Measurements from ENCODE around the gene BCL2L2. TPM values are rescaled to one million over a fixed set of nuclear protein-coding genes. Genes with fewer than 3 reads are reported as not detected.

BCL2L2 gene
- total and polyA plus RNA-seq, 2 of the 8 experiments (the other 6 are each of a cell fraction or from before 2014, with no cell fraction given): 9.3 to 13.8 TPM

DNA sequence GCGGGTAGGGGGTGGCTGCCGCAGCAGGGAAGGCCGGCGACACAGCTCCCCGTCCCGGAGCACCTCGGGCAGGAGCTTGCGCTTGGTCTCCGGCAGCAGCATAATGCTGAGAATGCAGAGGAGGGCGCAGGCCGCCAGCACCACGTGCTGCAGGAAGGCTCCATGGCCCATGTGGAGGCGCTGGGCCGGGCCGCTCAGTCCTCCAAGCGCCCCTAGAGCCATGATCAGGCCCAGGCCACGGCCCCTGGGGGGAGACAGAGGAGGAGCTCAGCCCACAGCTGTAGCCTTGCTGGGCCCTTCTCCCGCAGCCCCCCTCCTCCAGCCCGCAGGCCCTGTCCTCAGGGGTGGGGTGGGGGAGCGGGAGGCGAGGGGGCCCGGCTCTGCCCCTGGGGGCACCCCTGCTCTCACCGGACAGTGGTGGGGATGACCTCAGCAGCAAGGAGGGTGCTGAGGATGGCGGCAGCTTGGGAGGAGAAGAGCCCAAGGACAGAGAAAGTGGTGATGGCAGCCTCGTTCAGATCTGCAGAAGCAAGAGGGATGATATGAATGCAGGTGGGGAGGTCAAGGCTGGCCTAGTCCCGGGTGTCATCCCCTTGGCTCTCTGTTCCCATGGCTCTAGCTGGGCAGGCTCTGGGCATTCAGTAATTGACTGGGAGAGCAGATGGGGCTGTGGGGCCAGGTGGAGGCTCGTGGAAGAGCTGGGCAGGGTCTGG lies 40.2 kb downstream of the BCL2L2 start:
- Histone ChIP-seq H2BK15ac (ENCODE audit: low read length) (0 out of 2 replicates have a peak overlapping the region, but pooled peaks have one; percentile 10), H3K4me3 (ENCODE audit: extremely low read depth in 1 of 4, insufficient read depth in 2 of 4, low read depth in 3 of 4, low read length in 4 of 4) (no peak overlapping the region), H3K79me2 (ENCODE audit: control insufficient read depth in 1 of 2, insufficient read depth in 2 of 2, low read length in 2 of 2) (no peaks in the 10 kb centered on the region), H2BK5ac (ENCODE audit: low read depth, low read length) (no peak overlapping the region), H3K14ac (ENCODE audit: insufficient read length) (no peak overlapping the region), H3K4ac (replicated peaks; ENCODE audit: insufficient read length, low read depth, low read length) (no peak overlapping the region), H4K8ac (ENCODE audit: extremely low read depth, insufficient read depth, low read length) (peak overlapping the region; percentile 84; the same call in 1 of the 2 replicates), H3K23me2 (ENCODE audit: low read depth, low read length) (peaks cover 4% of the 10 kb centered on the region), H4K91ac (replicated peaks; ENCODE audit: insufficient read length, low read length) (no peak overlapping the region), H2BK120ac (replicated peaks; ENCODE audit: low read depth, low read length) (no peak overlapping the region), H2AFZ (ENCODE audit: low read length) (no peak overlapping the region), H4K20me1 (replicated peaks in 1 of 2; ENCODE audit: control insufficient read depth in 1 of 2, insufficient read depth in 2 of 2, low read length in 2 of 2) (peaks cover 0 to 3% of the 10 kb centered on the region in 2 experiments), H3K18ac (ENCODE audit: extremely low read depth, low read length) (no peak overlapping the region), H3K36me3 (ENCODE audit: control insufficient read depth in 2 of 4, insufficient read depth in 4 of 4, low read length in 3 of 4) (no peaks in the 10 kb centered on the region), H3K9me3 (ENCODE audit: insufficient read depth in 2 of 2, low read depth in 1 of 2, low read length in 1 of 2) (no peaks in the 10 kb centered on the region), H2BK20ac (ENCODE audit: low read length) (no peak overlapping the region), H3K4me2 (ENCODE audit: insufficient read depth in 1 of 2, low read depth in 2 of 2, low read length in 2 of 2) (no peak overlapping the region; a peak in 1 of 4 replicates), H3K4me1 (replicated peaks in 1 of 4; ENCODE audit: control insufficient read depth in 3 of 4, insufficient read depth in 4 of 4, low read length in 3 of 4) (peaks cover 0 to 7% (median 2%) of the 10 kb centered on the region in 4 experiments; a peak in 5 of 7 replicates), H3K23ac (ENCODE audit: insufficient read length) (no peak overlapping the region), H2BK12ac (ENCODE audit: low read depth, low read length) (peak overlapping the region; percentile 39; the same call in 1 of the 2 replicates), H4K5ac (ENCODE audit: insufficient read length, low read depth, low read length) (no peak overlapping the region), H3K27me3 (replicated peaks in 1 of 4; ENCODE audit: control insufficient read depth in 3 of 4, extremely low read depth in 1 of 4, insufficient read depth in 3 of 4, low read length in 3 of 4) (peaks cover 0 to 11% (median 3%) of the 10 kb centered on the region in 4 experiments; a peak in 6 of 7 replicates), H3K9ac (replicated peaks in 1 of 4; ENCODE audit: extremely low read depth in 1 of 4, low read depth in 3 of 4, low read length in 3 of 4) (no peak overlapping the region), H3K79me1 (ENCODE audit: low read depth, low read length) (no peaks in the 10 kb centered on the region), H3K56ac (replicated peaks; ENCODE audit: insufficient read length, low read depth, low read length) (no peak overlapping the region), H3K27ac (ENCODE audit: low read depth, low read length) (no peak overlapping the region), H2AK5ac (ENCODE audit: low read depth, low read length) (no peak overlapping the region)
- FAIRE-seq (no peak), DNase-seq (ENCODE audit: low read depth in 1 of 2, low spot score in 2 of 2) (no peak)
- POLR2A ChIA-PET (ENCODE audit: partially characterized antibody): interaction anchor here (0.8 to 3.7 kb wide), 10 partner anchors 10 to 50 kb away, joined by 3 to 25 read pairs (median 4); partner anchors contain the start of genes BCL2L2, EFS and PABPN1
- CTCF ChIA-PET (ENCODE audit: partially characterized antibody): interaction anchor here (1.0 to 5.9 kb wide), 21 partner anchors 8 to 365 kb away, joined by 3 to 69 read pairs (median 6); partner anchors contain the start of gene AJUBA
- no peak for TF ChIP-seq SP2 (IDR thresholded peaks at IDR 0.05; ENCODE audit: low read length)
- no peak for TF ChIP-seq YY1 (IDR thresholded peaks at IDR 0.05; ENCODE audit: low read depth, low read length)
- no peak for TF ChIP-seq SRF (IDR thresholded peaks at IDR 0.05; ENCODE audit: low read depth, low read length)
- TF ChIP-seq CTBP2 (IDR thresholded peaks at IDR 0.05; ENCODE audit: borderline replicate concordance, insufficient read depth, insufficient read length, low read length): no peak
- no peak for TF ChIP-seq RAD21 (IDR thresholded peaks at IDR 0.05 in 1 of 2, conservative IDR thresholded peaks at IDR 0.05 in 1 of 2; ENCODE audit: low read depth in 2 of 2, low read length in 2 of 2)
- TF ChIP-seq MAX (IDR thresholded peaks at IDR 0.05): peak; percentile 66; the same call in 1 of the 2 replicates
- WGBS, 2 experiments (ENCODE audit: extremely low coverage in 1 of 2, insufficient coverage in 1 of 2, insufficient read length in 1 of 2, insufficient replicate concordance in 2 of 2, low coverage in 1 of 2, low lambda C conversion rate in 2 of 2, missing lambda C conversion rate in 1 of 2): 77% methylated on average over 17 of the region's 27 CpGs; no CpG with 5 or more reads in 1 of the 2 experiments

Data from H1 (cell line).